MM.1S (cell line): ENCODE results near the gene ATOH8.

ENCODE experiments used
- DNase-seq: peaks from one replicate; pipeline ENCODE4 v3.0.0-alpha.2; 2015
- H2AFZ ChIP-seq: fragments of 300-600 bp; sonication (generic); 2 replicates; pipeline ENCODE4 v1.6.0; 2016; ENCODE audit warnings: antibody characterized with exemption, low read length
- H3F3A ChIP-seq: fragments of 300-600 bp; sonication (generic); 2 replicates; pipeline ENCODE4 v1.6.1; 2016; ENCODE audit warnings: mild to moderate bottlenecking, antibody characterized with exemption, low read length, moderate library complexity, mixed read lengths; ENCODE audit not compliant: insufficient read depth
- H3K27ac ChIP-seq: fragments of 300-600 bp; sonication (generic); 2 replicates; pipeline ENCODE4 v1.5.1; 2016; ENCODE audit warnings: mild to moderate bottlenecking, low read length
- H3K27me3 ChIP-seq: fragments of 300-600 bp; sonication (generic); replicated peaks from 2 replicates; pipeline ENCODE4 v1.6.0; 2016; ENCODE audit warnings: low read length; ENCODE audit not compliant: insufficient read depth
- H3K36me3 ChIP-seq: fragments of 300-600 bp; sonication (generic); replicated peaks from 2 replicates; pipeline ENCODE4 v1.6.1; 2016; ENCODE audit warnings: mild to moderate bottlenecking, low read length, mixed read lengths; ENCODE audit not compliant: insufficient read depth
- H3K4me1 ChIP-seq: fragments of 300-600 bp; sonication (generic); 2 replicates; pipeline ENCODE4 v1.6.1; 2016; ENCODE audit warnings: low read length, mixed read lengths
- H3K4me2 ChIP-seq: fragments of 300-600 bp; sonication (generic); 2 replicates; pipeline ENCODE4 v1.6.0; 2016; ENCODE audit warnings: low read depth, low read length
- H3K4me3 ChIP-seq: fragments of 300-600 bp; sonication (generic); 2 replicates; pipeline ENCODE4 v1.5.1; 2016; ENCODE audit warnings: low read length, mixed read lengths
- H3K79me2 ChIP-seq: fragments of 300-600 bp; sonication (generic); 2 replicates; pipeline ENCODE4 v1.6.1; 2016; ENCODE audit warnings: mixed run types, low read length, mixed read lengths
- H3K9ac ChIP-seq: fragments of 300-600 bp; sonication (generic); 2 replicates; pipeline ENCODE4 v1.6.1; 2016; ENCODE audit warnings: low read length, mixed read lengths
- H3K9me2 ChIP-seq: fragments of 300-600 bp; sonication (generic); replicated peaks from 2 replicates; pipeline ENCODE4 v1.6.1; 2016; ENCODE audit warnings: mild to moderate bottlenecking, low read length, mixed read lengths; ENCODE audit not compliant: insufficient read depth
- H3K9me3 ChIP-seq: fragments of 300-600 bp; sonication (generic); replicated peaks from 2 replicates; pipeline ENCODE4 v1.6.1; 2016; ENCODE audit warnings: mild to moderate bottlenecking, low read length, mixed read lengths; ENCODE audit not compliant: insufficient read depth
- H4K20me1 ChIP-seq: fragments of 300-600 bp; sonication (generic); 2 replicates; pipeline ENCODE4 v1.6.1; 2016; ENCODE audit warnings: mild to moderate bottlenecking, low read length, moderate library complexity, mixed read lengths; ENCODE audit not compliant: insufficient read depth
- CTCF ChIP-seq: fragments of 300-600 bp; sonication (generic); IDR thresholded peaks from 2 replicates; pipeline ENCODE4 v1.5.1; 2016; ENCODE audit warnings: antibody characterized with exemption, low read length, mixed read lengths
- EZH2 ChIP-seq: fragments of 300-600 bp; sonication (generic); optimal IDR thresholded peaks from 2 replicates; pipeline ENCODE3; 2017; ENCODE audit warnings: low read depth, mild to moderate bottlenecking, antibody characterized with exemption, low read length, mixed read lengths
- EZH2phosphoT487 ChIP-seq: fragments of 300-600 bp; sonication (generic); IDR thresholded peaks from 2 replicates; pipeline ENCODE4 v1.6.1; 2018; ENCODE audit warnings: antibody characterized with exemption, low read length

ATOH8 gene

GRCh38 chr2:85710687-85711577 is 42.9 kb upstream of the ATOH8 start:
- H3K27me3 ChIP-seq: no peaks in the 10 kb centered on the region
- H3K9ac ChIP-seq: peak overlapping the region; percentile 36; the same call in 1 of the 2 replicates
- no peaks in the 10 kb centered on the region for H4K20me1 ChIP-seq
- H3K36me3 ChIP-seq: no peaks in the 10 kb centered on the region
- peak overlapping the region; percentile 55 for H3K4me2 ChIP-seq
- peak overlapping the region; percentile 86 for H2AFZ ChIP-seq
- TF ChIP-seq EZH2: no peak
- no peak for TF ChIP-seq EZH2phosphoT487
- no peak for TF ChIP-seq CTCF
- no peaks in the 10 kb centered on the region for H3K9me2 ChIP-seq
- H3K9me3 ChIP-seq: no peaks in the 10 kb centered on the region
- H3F3A ChIP-seq: no peaks in the 10 kb centered on the region
- DNase-seq: no peak
- H3K4me3 ChIP-seq: no peak overlapping the region
- no peak overlapping the region; the same call in 1 of the 2 replicates for H3K27ac ChIP-seq
- peaks cover 32% of the 10 kb centered on the region for H3K4me1 ChIP-seq
- H3K79me2 ChIP-seq: no peaks in the 10 kb centered on the region

GRCh38 chr2:85711578-85712060 is 42.2 kb upstream of the ATOH8 start:
- Histone ChIP-seq H3K9me3 (no peaks in the 10 kb centered on the region), H3K4me2 (no peak overlapping the region), H3K27ac (no peak overlapping the region), H2AFZ (no peak overlapping the region), H3K36me3 (no peaks in the 10 kb centered on the region), H3K4me3 (no peak overlapping the region), H3F3A (no peaks in the 10 kb centered on the region), H3K4me1 (peaks cover 25% of the 10 kb centered on the region), H3K79me2 (no peaks in the 10 kb centered on the region), H3K9me2 (no peaks in the 10 kb centered on the region), H4K20me1 (no peaks in the 10 kb centered on the region), H3K9ac (no peak overlapping the region), H3K27me3 (no peaks in the 10 kb centered on the region)
- no peak for DNase-seq
- TF ChIP-seq EZH2phosphoT487 (no peak), CTCF (no peak), EZH2 (no peak)

- Histone ChIP-seq H3F3A (no peaks in the 10 kb centered on the region), H3K9me3 (no peaks in the 10 kb centered on the region), H2AFZ (no peak overlapping the region), H3K36me3 (no peaks in the 10 kb centered on the region), H3K4me2 (no peak overlapping the region), H3K79me2 (no peaks in the 10 kb centered on the region), H4K20me1 (no peaks in the 10 kb centered on the region), H3K27me3 (no peaks in the 10 kb centered on the region), H3K4me3 (no peak overlapping the region), H3K9me2 (no peaks in the 10 kb centered on the region), H3K4me1 (peaks cover 19% of the 10 kb centered on the region), H3K9ac (no peak overlapping the region), H3K27ac (no peak overlapping the region)
- DNase-seq: no peak
- TF ChIP-seq CTCF (no peak), EZH2 (no peak), EZH2phosphoT487 (no peak)
These were observed 41.5 kb upstream of the ATOH8 start for GRCh38 chr2:85712336-85712735.
